ENCODE results near the gene CALHM6. TPM values are rescaled to one million over a fixed set of nuclear protein-coding genes. Genes with fewer than 3 reads are reported as not detected.

The CALHM6 gene
- polyA plus RNA-seq, 1 of the 3 experiments (the other 2 are of a cell fraction), result 0.51 TPM

DNA sequence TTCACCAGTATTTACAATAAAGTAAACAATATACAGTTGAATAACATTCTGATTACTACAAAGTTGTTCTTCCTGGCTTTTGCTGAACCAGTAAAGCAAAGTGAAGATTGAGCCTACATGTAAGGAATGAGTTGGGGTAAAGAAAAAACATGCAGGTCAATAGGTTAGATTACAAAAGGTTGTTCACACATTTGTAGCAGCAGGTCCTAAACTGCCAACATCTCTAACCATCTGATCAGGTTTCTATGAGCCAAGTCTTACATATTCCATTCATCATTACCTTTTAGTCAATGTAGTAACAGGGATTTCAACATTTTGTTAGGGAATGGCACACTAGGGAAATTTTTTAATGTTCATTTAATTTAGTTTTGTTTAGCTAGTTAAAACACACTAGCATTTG is 9.3 kb upstream of the CALHM6 start:
- POLR2A ChIA-PET, result no interaction called here

More for the DNA sequence above, 9.3 kb upstream of the CALHM6 start:
- DNase-seq, result no peak
- Histone ChIP-seq H3K27ac (ENCODE audit: low read depth in 2 of 2, low read length in 1 of 2) (no peak overlapping the region), H3K79me2 (ENCODE audit: insufficient read depth) (no peaks in the 10 kb centered on the region), H3K9ac (no peak overlapping the region), H3F3A (replicated peaks; ENCODE audit: insufficient read depth) (peaks cover 8% of the 10 kb centered on the region), H3K4me3 (ENCODE audit: low read depth in 2 of 2, low read length in 1 of 2) (no peak overlapping the region), H4K20me1 (ENCODE audit: insufficient read depth) (no peaks in the 10 kb centered on the region), H2AFZ (ENCODE audit: low read depth) (no peak overlapping the region), H3K9me3 (no peaks in the 10 kb centered on the region), H3K36me3 (replicated peaks in 1 of 2; ENCODE audit: control insufficient read depth in 1 of 2, insufficient read depth in 2 of 2, low read length in 1 of 2) (no peaks in the 10 kb centered on the region), H3K9me2 (no peaks in the 10 kb centered on the region), H3K27me3 (ENCODE audit: insufficient read depth) (no peaks in the 10 kb centered on the region), H3K4me2 (no peak overlapping the region), H3K4me1 (ENCODE audit: control insufficient read depth in 1 of 2, insufficient read depth in 2 of 2, low read depth in 1 of 2, low read length in 1 of 2) (peaks cover 0 to 3% of the 10 kb centered on the region in 2 experiments; a peak in 3 of 4 replicates)
- CTCF ChIA-PET, result interaction anchor here (1.3 kb wide), 1 partner anchor 164 kb away, joined by 4 read pairs; no protein-coding TSS in a partner anchor
- no peak for TF ChIP-seq RAD21 (IDR thresholded peaks at IDR 0.05; ENCODE audit: low read length)
- TF ChIP-seq TCF12 (IDR thresholded peaks at IDR 0.05), result no peak
- TF ChIP-seq IRF3 (IDR thresholded peaks at IDR 0.05; ENCODE audit: low read depth, low read length), result no peak
- no peak for TF ChIP-seq SMC3 (IDR thresholded peaks at IDR 0.05; ENCODE audit: low read depth, low read length)
- no peak for TF ChIP-seq REST (IDR thresholded peaks at IDR 0.05; ENCODE audit: low read depth, low read length)
- TF ChIP-seq RCOR1 (IDR thresholded peaks at IDR 0.05; ENCODE audit: low read length), result no peak
- TF ChIP-seq, protein P1, sequence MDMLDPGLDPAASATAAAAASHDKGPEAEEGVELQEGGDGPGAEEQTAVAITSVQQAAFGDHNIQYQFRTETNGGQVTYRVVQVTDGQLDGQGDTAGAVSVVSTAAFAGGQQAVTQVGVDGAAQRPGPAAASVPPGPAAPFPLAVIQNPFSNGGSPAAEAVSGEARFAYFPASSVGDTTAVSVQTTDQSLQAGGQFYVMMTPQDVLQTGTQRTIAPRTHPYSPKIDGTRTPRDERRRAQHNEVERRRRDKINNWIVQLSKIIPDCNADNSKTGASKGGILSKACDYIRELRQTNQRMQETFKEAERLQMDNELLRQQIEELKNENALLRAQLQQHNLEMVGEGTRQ (IDR thresholded peaks at IDR 0.05; ENCODE audit: borderline replicate concordance, low read depth, low read length), result no peak
- no peak for TF ChIP-seq JUND (IDR thresholded peaks at IDR 0.05)
- no peak for TF ChIP-seq SIN3A (IDR thresholded peaks at IDR 0.05; ENCODE audit: borderline replicate concordance, low read depth, low read length)
- TF ChIP-seq TEAD4 (IDR thresholded peaks at IDR 0.05; ENCODE audit: borderline replicate concordance, insufficient read depth), result no peak
- no peak for TF ChIP-seq ELF1 (IDR thresholded peaks at IDR 0.05)
- TF ChIP-seq NFIC (IDR thresholded peaks at IDR 0.05; ENCODE audit: borderline replicate concordance), result no peak
- no peak for TF ChIP-seq FOXM1 (IDR thresholded peaks at IDR 0.05; ENCODE audit: low read depth)
- TF ChIP-seq, protein P2, sequence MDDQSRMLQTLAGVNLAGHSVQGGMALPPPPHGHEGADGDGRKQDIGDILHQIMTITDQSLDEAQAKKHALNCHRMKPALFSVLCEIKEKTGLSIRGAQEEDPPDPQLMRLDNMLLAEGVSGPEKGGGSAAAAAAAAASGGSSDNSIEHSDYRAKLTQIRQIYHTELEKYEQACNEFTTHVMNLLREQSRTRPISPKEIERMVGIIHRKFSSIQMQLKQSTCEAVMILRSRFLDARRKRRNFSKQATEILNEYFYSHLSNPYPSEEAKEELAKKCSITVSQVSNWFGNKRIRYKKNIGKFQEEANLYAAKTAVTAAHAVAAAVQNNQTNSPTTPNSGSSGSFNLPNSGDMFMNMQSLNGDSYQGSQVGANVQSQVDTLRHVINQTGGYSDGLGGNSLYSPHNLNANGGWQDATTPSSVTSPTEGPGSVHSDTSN (IDR thresholded peaks at IDR 0.05), result no peak
- no peak for TF ChIP-seq ZBTB33 (IDR thresholded peaks at IDR 0.05; ENCODE audit: borderline replicate concordance, low read depth)
- TF ChIP-seq RFX5 (IDR thresholded peaks at IDR 0.05; ENCODE audit: low read length), result no peak
- TF ChIP-seq EZH2phosphoT487 (IDR thresholded peaks at IDR 0.05; ENCODE audit: borderline replicate concordance, low read depth), result no peak
